NCI-H524 (cell line): Measurements from ENCODE around the gene CFAP251.

Source experiments
- DNase-seq, 2 experiments: peaks; one replicate each; lab custom pipeline; 2025; lab: John Stamatoyannopoulos, UW

The CFAP251 gene

DNA sequence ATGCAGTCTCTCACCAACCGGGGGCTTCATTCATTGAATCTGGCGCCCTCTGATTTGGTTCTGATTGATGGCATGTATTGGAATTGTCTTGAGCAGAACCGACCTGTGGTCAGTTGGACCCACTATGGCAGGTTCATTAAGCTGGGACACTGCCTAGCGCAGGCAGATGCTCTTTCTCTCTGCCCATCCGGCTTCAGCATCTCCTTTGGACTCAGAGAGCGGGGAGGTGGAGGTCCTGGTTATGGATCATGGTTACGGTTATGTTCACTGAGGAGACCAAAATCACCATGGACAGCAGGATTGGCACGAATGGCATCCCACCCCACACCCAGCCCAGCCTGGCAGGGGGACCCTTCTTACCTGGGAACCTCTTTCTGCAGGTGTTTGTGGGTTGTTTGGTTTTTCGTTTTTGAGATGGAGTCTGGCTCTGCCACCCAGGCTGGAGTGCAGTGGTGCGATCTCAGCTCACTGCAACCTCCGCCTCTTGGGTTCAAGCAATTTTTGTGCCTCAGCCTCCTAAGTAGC, 86.9 kb downstream of the CFAP251 start:
- no peak for DNase-seq

DNA sequence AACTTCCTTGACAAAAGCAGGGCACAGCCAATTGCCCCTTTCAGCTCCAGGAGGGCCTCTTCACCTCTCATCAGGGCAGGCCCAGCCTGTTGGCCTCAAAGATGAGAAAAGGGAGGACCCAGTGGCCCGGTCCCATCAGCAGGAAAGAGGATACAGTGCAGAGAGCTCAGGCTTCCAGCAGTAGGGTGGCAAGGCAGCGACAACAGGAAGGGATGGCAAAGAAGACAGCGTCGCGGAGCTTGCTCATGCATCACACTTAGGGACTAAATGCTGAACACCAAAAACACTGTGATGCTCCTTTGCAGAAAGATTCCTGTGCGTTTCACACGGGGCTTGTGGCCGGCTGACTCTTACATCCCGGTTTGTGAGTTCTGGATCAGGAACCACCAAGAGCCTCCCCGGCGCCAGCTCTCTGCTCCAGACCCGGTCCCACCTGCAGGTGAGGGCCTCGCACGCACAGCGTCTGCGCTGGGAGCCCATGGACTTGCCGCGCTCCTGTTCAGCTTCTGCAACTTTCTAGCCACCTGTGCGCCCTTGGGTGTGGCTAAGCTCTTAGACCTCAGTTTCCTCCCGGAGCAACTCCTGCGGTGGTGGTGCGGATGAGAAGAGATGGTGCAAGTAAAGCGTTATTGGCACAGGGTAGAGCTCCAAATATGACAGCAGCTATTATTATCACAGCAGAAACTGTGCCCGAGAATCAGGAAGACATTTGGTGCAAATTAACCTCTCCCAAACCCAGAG, 88.0 kb downstream of the CFAP251 start:
- DNase-seq = no peak

DNA sequence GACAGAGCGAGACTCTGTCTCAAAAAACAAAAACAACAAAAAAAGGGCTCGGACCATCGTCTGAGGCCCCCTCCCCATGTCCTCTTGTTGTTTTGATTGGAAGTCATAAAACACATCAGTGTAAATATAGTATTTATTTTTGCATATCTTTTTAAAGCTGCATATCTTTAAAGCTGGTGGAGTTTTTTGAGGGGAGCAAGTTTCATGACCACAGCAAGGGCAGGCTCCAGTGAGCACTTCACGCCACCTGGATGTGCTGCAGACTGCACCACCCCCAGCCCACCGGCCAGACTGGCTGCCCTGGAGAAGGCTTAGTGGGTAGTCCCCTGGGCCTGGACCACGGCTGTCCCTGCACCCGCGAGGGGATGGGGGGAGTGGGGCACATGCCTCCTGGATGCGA, 91.3 kb downstream of the CFAP251 start:
- DNase-seq = no peak

DNA sequence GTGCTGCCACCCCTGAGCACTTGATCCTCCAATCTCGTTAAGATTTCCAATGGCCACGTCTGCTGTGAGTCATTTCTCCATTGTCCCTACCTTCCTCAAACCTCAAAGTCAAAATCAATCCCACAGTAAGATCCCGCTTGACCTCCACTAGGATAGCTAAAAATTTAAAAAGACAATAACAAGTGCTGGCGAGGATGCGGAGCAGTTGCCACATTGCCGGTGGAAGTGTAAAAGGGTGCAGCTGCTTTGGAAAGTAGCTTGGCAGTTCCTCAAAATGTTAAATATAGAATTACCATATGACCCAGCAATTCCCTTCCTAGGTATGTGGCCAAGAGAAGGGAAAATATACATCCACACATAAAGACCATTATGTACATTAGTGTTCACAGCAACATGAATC, 93.8 kb downstream of the CFAP251 start:
- no peak for DNase-seq

DNA sequence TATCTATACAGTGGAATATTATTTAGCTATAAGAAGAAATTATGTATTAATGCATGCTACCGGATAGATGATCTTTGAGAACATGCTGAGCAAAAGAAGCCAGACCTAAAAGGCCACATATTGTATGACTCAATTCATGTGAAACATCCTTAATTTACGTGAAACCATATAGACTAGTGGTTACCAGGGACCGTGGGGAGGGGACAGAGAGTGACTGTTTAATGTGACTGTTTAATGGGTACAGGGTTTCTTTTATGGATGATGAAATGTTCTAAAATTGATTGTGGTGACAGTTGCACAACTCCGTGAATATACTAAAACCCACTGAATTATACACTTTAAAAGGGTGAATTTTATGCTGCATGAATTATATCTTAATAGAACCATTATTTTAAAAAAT, 94.7 kb downstream of the CFAP251 start:
- DNase-seq = no peak

DNA sequence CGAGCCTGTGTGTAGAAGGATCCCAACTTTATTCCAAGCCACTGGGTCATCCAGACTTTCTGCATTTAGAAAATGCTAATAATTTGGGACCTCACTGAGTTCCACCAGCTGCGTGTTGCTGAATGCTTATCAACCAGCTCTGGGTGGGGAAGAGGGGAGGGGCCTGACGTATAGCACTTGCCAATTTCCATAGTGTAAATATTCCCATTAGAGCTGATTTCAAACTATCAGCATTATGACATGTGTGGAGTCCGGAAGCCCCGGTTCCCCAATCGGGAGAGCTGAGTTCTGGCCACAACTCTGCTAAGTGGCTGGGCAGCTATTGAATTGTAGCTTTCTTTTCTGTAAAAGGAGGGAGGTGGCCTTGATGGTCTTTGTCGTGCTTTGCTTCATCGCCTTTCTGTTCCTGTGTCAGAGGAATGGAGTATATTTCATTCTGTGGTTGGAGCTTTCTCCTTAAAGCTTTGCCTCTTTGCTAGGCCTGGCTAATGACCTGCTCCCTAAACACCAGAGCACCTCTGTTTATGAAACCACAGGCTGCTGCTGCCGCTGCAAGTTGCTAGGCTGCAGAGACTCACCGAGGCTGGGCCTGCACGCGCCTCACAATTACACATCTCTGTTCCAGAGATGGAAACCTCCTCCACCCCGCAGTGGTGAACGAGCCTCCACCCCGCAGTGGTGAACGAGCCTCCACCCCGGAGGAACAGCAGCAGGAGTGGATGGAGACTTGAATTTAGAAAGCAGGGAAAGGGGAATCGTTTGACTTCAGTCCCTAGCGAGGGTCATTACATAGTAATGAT, 95.6 kb downstream of the CFAP251 start:
- no peak for DNase-seq

DNA sequence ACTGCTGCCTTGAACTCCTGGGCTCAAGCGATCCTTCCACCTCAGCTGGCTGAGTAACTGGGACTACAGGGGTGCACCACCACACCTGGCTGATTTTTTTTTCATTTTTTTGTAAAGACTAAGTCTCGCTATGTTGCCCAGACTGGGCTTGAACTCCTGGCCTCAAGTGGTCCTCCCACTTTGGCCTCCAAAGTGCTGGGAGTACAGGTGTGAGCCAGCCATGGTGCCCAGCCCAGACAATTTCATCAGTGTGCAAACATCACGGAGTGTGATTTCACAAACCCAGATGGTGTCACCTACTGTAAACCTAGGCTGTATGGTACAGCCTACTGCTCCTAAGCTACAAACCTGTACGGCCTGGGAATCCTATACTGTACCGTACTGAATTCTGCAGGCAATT, 96.4 kb downstream of the CFAP251 start:
- no peak for DNase-seq

DNA sequence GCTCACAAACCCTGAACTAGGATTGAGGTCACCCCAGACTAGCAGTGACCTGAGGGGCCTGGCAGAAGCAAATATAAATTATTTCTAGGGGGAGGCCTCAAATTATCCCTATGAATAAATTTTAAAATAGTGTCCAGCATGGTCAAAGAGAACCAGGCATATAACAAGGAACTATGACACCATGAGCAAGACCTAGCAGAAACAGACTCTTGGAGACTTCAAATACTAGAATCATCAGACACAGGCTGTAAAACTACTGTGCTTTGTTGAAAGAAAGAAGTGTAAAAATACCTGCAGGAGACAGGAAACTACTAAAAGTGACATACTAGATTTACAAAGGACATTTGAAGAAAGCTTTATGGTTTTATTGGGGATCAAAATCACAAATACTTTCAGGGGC, 100.1 kb downstream of the CFAP251 start:
- DNase-seq = no peak

DNA sequence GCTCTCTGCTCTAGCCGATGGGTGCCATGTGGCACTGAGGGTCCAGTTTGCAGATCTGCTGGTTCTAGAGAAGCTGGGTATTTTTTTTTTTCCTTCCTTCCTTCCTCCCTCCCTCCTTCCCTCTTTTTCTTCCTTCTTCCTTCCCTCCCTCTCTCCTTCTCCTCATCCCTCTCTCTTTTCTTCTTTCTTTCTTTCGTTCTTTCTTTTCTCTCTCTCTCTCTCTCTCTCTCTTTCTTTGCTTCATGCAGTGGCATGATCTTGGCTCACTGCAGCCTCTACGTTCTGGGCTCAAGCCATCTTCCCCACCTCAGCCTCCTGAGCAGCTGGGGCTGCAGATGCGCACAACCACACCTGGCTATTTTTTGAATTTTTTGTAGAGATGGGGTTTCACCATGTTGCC, 100.5 kb downstream of the CFAP251 start:
- no peak for DNase-seq

DNA sequence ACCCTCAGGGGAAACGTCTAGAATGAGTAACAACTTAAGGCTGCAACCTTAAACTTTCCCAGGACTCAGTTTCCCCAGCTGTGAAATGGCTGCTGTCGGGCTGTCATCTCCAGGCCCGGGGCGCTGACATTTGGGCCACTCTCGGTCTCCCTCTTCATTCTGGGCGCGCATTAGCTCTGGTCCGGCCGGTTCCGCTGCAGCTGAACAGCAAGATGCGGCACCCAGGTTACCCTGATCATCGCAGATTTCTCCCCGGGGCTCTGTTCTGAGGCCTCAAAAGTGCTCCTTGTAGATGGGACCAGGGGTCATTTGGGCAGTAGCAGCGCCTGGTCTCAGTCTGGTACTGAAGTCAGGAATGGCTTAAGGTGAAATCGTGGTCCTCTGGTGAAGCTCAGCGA, 102.4 kb downstream of the CFAP251 start:
- no peak for DNase-seq

DNA sequence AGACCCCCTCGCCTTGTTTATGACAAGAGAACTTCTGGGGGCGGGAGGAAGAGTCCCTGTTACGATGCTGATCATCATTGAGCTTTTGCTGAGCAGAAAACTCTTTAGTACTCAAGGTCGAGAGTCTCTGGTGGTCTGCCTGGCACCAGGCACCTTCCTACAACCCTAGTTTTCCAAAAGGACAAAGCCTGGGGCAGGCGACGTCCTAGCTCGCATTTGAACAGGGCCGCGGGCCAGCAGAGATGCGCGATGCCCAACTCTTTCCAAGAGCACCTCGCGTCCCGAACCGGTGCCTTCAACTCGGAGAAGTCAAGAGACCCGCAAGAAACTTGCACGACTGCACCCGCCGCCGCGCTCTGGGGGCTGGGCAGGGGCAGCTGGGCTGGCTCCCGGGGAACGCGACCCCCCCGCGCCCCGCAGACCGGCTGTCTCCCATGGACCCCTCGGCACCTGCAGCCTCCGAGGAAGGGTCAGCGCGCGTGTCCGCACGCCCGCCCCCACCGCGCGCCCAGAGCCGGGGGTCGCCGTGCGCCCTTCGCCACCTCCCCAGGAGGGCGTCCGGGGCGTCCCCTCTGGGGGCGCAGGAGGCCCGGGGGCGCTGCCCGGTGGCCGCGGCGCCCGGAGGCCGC, 102.9 kb downstream of the CFAP251 start:
- peak in 1 of 2 experiments; percentile 37 for DNase-seq

DNA sequence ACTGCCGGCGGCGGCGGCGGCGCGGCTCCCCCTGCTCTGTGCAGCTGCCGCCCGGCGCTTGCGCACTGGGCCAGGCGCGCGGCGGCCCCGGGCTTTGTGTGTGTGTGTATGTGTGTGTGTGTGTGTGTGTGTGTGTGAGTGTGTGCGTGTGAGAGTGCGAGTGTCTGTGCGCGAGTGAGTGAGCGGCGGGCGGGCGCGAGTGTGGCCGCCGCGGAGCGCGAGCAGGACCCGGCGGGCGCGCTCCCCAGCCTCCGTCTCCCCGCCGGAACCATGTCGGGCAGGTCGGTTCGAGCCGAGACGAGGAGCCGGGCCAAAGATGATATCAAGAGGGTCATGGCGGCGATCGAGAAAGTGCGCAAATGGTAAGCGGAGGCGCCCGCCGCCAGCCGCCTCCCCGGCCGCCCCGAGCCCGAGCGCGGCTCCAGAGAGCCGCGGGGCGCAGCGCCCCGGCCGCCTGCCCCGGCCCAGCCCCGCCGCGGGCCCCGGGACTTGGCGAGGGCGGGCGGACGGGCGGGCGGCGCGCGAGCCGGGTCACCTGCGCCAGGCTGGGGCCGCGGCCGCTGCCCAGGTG, 103.5 kb downstream of the CFAP251 start, which contains the start of gene BCL7A:
Gene BCL7A (plus strand): TSS at position 63 of the 571 bp plus-strand sequence. CDS start 208 bp downstream, at position 271.
- DNase-seq = peak; percentile 15 to 60

DNA sequence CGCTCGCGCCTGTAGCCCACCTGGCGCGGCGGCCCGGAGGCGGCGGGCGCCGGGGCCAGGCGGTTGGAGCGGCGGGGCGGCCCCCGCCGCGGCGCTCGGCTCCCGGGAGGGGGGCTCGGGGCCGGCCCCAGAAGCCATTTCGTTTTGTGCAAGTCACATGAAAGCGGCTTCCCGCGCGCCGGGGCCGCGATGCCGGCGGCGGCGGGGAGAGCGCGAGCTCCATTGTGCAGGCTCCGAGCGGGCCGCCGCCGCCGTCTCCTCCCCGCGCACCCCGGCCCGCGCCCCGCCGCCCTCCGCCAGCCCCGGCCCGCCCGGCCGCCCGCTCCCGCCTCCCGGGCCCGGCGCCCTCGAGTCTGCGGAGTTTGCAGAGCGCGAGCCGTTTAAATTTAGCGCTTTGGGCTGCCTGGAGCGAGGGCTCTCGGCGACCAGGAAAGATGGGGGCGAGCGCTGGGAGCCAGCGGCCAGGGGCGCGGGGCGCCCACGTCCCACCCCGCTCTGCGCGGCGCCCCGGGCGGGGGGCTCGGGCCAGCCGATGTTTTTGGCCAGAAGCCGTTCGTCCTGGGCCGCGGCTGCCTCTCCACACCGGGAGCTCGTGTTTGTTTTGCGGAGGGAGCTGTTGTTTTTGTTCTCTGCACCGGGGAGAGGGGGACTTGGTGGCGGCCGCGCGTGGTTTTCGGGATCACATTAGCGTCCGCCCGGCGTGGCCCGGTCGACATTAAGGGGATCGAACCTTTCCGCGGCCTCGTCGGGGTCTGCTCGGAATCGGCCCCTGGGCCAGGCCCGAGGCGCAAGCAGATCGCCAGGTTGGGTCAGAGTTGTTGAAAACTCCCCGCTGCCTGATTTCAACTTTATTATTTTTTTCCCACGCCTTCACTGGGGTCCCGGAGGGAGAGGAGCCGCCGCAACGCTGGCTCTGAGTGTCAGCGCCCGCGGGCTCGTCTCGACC, 104.3 kb downstream of the CFAP251 start:
- peak in 1 of 2 experiments; percentile 15 for DNase-seq

DNA sequence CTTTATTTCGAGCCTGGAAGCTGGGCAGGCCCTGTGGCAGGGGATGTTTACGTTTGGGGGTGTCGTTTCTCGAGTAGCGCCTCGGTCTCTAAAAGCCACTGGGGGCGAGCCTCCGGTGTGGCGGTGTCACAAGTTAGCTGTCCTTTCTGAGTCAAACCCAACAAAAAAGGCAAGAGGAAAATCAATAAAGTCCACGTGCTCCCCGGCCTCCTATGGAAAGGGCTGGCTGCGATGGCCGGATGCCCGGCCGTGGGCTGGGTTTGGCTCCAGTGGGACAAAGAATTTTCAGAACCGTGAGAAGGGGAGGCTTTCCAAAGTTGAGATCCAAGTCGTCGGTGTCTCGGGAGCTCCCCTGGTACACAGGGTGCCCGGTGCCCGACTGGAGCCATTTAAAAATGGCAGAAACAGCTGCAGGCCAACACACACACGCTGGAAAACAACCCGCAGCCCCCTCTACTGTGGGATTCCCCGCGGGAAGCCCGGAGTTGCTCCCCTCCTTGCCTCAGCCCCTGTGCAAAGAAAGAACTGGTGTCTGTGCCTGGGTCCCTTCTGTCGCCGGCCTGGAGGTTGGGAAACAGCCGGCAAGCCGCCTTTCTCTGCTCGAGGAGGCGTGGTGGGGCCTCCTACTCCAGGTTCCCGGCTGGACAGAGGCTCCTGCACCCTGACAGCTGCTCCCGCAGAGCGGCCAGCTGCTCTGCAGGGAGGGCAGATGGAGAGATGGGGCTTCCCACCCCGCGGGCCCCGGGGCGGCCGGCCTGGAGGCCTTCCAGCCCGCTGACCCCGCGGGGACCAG, 105.1 kb downstream of the CFAP251 start:
- DNase-seq = peak; percentile 87 to 92

DNA sequence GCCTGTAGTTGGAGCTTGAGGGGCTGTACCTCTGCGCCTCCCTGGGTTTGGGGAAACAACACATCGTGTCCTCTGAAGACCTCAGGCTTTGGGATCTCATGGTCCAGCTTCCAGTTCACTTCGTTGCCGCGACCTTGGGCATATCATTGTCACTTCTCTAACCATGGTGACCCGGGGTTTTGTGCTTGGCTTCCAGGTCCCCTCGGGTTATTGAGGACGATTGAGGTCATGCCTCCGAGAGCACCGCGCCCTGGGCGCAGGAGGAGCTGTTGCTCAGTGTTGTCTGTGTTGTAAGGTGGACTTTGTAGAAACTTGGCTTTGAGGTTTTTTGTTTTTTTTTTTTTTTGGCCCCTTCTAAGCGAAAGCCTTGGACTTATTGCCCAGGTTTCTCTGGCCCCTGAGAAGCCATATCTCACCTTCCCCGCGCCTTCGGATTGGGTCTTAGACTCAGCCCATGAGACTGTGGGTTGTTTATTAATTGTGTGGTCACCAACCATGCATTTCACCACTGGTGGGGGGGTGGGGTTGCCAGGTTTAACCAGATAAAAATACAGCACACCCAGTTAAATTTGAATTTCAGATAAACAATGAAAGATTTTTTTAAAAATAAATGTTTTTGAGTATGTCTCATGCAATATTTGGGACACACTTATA, 105.9 kb downstream of the CFAP251 start:
- DNase-seq = no peak

DNA sequence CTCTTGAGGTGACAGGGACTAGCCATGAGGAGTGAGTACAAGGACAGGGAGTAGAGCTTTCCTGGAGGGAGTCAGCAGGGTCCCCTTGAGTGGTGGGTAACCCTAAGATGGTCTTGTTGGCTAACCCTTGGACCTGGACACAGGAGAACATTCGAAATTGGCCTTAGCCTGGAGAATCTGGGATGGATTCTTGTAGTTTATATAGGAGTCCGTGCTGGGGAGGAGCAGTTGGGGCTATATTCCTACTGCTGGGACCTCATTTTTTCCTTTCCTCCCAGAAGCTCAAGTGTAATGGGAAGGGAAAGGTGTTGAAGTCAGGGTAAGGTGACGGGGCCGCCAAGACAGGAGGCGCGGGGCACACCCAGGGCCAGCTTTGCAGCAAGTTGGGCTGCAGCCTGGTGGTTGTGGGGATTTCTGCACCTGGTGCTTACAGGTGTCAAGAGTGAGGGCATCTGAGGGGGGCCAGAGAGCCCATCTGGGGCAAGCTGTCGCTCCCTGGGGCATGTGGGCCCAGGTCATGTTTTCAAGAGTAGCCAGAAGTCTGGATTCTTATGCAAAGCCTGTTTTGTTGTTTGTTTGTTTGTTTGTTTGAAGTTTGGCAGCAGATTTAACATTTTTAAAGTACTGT, 108.4 kb downstream of the CFAP251 start:
- no peak for DNase-seq

DNA sequence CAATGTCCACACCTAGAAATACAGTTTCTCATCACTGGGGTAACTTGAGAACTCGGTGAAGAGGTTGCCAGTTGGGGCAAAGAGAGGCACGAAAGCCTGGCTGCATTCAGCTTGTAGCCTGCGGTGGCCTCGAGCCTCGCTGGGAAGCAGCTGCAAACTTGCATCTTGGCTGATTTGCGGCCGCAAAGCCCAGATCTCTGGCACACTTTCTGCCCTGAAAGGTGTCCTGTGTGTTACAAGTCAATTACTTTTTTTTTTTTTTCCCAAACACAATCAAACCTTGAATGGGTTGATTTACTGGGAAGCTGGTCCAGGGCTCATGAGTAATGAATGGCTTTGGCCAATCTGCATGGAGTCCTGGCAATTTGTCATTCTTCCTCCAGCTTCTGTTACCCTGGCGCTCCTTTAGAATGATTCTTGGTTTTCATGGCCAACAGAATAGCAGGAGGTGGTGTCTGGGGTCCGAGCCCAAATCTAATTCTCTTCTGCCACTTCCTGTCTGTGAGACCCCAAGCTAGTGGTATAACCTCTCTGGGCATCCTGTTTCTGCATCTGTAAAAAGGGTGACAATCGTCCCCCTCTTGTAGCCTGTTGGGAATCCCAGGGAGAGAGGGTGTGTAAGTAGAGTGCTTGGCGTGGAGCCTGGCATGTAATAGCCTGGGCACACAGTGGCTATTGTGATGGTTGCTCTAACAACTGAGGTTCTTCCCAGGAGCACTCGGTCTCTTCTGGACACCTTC, 109.9 kb downstream of the CFAP251 start:
- no peak for DNase-seq

DNA sequence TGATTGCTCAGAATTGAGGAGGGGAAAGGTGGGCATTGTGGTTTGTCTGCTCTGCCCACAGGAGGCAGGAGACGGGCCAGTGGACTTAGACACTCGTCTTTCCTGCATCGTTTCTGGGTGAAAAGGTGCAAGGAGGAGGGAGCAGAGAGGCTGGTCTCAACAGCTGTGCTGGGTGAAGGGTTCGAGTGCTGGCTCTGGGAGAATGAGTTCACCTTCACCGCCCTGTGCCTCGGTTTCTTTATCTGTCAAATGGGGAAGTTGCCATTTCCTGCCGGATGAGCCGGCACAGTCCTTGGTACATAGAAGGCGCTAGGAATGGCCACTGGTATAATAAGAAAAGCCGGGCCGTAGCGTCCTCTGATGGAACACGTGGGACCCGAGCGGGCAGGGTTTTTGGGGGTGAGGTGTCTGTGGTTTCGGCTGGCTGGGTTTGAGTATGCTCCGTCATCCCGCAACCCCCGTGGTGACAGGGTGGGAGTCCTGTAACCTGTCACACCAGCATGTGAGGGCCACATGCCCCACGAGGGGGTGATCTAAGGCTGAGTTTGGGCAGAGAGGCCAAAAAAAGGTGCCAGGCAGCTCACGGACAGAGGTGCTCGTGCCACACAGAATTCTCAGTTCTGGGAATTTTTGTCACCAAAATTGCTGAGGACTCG, 110.6 kb downstream of the CFAP251 start:
- no peak for DNase-seq
